HG02759 (cell line): ENCODE measurements around the gene BBC3.

Experiments
- ATAC-seq: cut with Tn5 transposase; IDR thresholded peaks from one replicate; pipeline ENCODE4 v1.9.1; 2021; ENCODE audit warnings: mild to moderate bottlenecking, moderate library complexity; ENCODE audit not compliant: unreplicated experiment

The BBC3 gene

DNA sequence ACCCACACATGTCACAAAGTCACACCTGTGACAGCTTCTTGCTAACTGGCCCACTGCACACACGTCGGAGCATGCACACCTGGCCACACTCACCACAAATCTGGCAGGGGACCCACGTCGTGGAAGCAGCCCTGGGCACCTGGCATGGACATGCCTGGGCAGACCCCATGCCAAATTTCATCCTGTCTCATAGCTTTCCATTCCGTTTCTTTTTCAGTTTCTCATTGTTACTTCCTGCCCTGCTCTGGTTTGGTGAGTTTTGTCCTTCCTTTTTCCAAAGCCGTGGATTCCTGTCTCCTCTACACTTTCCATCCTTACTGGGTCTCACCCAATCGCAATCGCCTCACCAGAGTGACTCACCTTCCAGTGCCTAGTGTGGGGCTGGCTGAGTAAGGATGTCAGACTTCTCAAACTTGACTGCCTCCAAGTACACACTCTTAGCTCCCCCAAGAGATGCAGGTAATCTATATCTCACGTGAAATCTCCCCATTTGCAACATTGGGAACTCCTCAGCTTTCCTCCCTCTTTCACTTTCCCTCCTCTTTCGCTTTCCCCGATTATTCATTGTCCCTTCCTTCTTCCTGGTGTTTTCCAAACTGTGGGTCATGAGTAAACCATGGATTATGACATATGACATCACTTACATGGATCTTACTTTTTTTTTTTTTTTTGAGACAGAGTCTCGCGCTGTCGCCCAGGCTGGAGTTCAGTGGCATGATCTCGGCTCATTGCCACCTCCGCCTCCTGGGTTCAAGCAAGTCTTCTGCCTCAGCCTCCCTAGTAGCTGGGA is 1.6 kb upstream of the BBC3 start:
- no peak for ATAC-seq

DNA sequence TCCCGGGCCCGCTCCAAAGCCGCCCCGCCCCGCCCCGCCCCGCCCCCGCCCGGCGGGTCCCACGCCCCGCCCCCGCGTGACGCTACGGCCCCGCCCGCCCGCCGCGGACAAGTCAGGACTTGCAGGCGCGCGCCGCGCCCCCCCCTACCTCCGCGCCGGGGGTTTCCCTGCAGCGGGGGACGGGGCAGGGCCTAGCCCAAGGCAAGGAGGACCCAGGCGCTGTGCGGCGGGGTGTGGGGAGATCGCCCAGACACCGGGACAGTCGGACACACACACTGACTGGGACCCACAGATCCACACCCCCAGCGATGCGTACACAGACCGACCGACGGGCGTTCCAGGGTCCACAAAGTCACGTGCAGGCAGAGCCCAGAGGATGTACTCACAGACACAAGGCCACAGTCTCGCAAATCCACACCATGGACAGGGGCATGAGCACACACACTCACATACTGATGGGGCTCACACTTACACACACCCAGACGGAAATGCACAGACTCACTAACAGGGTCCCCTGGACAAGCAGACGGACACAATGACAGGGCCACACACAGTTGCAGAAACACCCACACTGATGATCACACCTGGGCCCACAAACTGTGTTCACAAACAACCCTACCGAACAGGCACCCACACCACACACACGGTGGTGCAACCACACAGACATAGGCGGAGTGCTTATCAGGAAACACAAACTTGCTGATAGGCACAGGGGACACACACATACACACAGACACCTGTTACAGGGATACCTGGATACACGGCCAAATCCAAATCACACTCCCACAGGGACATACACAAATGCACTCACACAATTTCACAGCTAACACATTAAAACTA is 436 bp upstream of the BBC3 start:
- ATAC-seq = peak; percentile 41

DNA sequence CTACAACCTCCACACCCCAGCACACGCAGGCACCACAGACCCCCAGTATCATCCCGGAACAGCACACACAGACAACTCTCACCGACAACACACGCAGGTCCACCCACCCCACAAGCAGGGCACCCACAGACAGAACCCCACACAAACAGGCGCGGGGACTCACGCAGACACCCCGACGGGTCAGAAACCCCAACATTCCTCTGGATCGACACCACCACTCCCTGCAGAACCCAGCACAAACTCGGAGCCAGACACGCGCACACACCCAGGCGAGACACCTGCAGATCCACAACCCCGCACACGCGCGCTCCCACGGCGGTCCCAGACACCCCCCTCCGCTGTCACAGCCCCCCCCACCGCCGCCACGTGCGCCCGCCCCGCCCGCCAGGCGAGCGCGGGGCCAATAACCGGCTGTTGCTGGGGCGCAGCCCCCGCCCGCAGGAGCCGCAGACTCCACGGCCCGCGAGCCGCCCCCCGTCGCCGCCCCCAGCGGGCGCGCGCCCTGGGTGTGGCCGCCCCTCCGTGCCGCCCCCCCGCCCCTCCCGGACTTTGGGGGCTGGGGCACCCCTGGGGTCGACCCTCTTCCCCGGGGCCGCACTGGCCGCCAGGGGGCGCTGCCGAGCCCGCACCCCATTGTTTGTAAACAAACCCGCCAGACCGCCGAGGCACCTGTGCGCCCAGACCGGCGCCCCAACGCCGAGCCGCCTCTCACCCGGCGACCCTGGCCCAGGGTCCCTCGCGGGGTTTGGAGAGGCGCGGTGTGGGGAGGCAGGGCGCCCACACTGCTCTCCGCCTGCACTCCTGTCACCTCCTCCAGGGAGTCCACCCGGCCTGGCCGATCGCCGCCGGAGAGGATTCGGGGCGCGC is 712 bp downstream of the BBC3 start:
- ATAC-seq = peak; percentile 24

DNA sequence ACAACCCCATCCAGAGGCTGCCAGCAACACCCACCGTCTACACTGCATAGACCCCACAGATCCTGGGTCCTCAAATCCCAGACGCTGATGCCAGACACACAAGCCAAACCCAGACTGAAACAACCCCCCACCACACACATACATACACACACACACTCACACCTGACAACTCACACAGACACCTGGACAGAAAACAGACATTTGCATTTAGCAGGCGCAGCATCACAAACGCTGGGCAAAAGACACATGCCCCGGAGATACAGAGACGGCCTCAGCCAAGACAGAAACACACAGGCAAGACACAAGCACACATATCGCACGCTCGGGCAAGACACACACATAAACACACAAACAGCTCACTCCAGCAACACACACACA is 1.3 kb downstream of the BBC3 start:
- ATAC-seq = no peak

DNA sequence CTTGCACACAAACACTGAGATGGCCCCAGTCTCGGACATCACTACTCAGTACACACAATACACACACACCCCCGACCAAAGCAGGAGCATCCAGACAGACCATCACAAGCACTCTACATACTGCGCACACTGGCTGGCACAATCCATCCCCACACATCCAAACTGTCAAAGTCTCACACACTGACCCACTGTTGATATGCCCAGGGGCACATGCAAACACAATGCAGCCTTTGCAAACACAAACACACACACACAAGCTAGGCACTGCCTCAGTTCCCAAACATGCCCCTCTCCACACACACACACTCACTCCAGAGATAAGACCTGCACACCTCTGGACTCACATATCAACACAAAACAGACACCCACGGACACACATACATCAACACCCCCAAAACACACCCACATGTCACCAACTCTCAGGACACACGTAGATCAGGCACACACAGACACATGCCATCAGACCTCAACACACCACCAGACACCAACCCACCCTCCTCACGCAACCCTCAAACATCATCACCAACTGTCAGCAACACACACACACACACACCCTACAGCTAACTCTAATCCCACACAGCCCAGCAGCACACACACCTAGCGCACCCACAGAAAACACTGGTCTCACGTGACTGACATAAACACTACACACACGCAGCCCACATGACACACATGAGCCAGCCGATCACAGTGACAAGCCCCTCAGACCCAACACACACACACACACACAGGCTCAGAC is 1.9 kb downstream of the BBC3 start:
- ATAC-seq = no peak

DNA sequence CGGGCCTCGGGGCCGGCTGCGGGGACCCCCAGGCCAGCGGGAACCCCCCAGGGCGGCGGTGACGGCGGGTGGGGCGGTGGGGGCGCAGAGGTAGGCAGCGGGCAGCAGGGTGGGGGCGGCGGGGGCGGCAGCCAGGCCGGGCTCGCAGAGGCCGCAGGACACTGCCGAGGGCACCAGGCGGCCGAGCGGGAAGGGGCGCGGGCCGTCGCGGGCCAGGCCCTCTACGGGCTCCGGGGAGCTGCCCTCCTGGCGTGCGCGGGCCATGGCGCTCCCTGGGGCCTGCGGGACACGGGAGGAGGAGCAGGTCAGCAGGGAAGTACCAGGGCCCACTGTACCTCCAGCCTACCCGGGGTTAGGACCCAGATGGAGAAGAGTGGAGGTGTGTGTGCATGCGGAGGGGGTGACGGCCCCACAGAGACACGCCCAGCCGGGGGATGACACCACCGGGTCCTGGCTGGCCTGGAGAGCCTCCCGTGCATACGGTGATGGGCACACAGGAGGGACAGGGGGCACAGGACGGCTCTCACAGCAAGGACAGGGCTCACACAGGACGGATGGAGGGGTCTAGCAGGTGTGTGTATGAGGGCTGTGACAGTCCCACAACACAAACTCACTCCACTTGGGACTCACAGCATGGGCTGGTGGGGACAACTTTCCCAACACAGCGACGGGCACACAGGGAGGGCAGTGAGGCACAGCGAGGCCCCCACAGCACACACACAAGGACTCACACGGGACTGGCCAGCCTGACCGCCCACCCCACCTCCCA is 2.6 kb downstream of the BBC3 start:
- ATAC-seq = no peak

DNA sequence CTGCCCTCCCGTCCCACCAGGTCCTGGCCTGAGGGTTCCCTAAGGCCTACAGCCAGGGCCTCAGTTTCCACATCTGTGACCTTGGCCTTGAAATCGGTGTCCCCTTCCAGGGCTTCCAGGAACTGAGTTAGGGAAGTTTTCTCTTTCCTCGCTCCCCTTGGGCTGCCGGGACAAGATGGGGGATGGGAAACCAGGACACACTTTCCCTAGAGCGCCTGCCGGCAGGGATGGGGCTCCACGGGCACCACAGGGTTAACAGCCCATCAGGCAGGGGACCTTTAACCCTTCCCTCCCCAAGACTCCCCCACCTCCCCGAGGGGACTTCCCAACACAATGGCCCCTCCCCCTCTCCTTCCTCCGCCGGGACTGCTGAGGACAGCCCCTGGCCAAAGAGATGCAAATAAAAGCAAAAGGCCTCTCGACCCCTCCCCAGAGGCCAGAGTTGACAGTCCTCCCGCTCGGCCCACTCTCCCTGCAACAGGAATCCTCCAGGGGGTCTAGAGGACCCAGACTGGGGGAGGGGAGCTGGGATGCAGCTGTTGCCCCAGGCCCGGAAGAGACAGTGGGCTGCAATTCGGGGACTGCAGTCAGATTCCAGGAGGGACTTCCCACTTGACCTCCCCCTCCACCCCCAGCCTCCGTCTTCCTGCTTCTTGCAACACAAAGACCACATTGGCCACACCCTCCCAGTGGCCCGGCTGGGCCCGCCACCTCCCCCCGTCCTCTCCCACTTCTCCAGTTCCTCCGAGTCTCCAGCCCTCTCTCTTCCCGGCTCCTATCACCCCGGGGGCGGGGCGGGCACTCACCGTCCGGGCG is 3.4 kb downstream of the BBC3 start:
- ATAC-seq = no peak

DNA sequence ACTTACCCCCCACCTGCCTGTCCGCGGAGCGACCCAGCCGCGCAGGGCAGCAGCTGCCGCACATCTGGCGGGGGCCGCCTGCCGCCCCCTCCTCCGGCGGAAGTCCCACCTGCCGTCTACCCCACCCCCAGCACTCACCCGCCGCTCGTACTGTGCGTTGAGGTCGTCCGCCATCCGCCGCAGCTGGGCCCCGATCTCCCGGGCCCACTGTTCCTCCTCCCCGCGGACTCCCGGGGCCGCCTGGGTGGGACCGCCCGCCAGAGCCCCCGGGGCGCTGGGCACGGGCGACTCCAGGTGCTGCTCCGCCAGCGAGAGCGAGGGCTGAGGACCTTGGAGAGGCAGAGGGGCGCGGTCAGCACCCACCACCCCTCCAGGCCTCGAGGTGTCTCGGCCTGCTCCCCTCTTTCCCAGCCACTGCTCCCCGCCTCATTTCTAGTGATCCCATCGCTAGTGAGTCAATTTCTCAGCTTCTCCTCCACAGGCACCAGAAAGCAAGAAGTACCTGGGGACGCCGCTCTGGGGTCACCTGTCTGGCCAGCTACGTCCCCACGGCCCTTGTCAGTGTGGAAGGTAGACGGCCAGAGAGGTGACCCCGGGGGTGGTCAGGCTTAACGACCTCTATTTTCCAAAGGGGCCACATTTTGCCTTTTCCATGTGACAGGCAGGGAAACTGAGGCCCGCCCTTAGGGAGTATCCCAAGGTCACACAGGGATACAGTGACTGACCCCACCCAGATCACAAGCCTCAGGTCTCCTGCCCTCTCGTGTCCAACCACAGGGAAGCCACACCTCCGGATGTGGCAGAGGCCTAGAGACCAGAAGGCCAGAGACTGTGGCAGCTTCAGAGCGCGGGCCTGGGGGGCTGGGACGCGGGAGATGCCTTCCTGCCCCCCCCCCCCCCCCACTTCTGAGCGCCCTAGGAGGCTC is 4.3 kb downstream of the BBC3 start:
- ATAC-seq = peak; percentile 20

DNA sequence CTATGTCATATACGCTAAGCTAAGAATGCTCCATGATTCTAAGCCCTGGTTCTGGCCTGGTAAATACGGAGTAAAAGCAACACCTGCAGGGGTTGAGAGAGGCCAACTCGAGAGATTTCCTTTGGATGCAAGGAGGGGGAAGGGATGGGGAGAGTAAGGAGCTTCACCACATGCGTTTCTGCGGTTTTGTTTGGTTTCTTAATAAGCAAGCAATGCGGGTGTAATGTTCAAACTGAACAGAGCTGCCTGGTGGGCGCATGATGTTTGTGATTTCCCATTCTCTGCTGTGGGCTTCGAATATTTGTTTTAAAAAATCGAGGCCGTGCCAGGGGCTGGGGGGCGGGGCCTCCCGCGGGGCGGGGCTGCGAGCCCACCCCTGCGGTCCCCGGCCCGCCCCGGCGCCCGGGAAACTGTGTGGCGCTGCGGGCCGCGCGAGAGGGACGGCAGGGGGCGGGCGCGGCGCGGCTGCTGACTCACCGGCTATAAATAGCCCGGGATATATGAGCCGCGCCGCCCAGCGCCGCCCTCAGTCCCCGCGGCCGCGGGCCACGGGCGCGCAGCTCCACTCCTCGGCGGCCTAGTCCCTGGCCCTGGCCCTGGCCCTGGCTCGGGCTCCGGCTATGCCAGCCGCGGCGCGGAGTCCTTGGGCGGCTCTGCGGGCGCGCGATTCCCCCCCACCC is 5.1 kb downstream of the BBC3 start:
- ATAC-seq = peak; percentile 48

DNA sequence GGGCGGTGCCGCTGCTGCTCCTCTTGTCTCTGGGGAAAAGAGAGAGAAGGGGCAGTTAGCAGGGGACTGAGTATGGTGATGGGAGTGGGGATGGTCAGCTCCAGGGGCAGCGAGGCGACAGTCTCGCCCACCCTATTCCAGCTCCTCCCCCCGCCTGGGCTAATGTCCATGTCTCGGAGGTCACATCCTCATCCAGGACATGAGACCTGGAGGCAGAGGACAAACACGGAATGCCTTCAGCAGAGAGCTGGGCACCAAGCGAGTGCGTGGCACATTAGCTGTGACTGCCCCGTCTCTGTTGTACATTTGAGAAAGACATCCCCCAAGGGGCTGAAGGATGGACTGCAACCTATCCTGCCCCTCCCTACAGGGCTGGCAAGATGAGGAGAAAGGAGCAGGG is 9.1 kb downstream of the BBC3 start:
- ATAC-seq = no peak

DNA sequence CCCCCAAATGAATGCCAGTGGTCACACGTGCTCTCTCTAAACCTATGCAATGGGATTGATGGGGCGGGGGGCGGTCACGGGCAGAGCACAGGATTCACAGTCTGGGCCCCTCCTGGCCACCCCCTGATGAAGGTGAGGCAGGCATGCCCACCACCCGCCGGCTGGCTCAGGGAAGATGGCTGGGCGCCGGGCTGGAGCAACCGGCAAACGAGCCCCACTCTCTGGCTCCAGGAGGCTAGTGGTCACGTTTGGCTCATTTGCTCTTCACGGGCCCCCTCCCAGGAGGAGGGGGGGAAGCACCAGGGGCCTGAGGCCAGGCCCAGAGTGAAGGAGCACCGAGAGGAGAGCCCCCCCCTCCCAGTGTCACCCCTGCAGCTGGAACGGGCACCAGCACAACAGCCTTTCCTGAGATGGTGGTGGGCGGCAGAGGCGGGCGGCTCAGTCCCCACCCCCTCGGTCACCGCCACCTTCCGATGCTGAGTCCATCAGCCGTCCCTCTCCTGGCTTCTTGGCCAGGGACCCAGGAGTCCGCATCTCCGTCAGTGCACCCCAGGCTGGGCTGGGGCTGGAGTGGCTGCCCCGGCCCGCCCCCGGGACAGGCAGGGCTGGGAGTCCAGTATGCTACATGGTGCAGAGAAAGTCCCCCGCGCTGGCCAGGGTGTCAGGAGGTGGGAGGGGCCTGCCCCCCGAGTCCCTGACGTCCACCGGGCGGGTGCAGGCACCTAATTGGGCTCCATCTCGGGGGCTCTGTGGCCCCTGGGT is 9.7 kb downstream of the BBC3 start:
- no peak for ATAC-seq

DNA sequence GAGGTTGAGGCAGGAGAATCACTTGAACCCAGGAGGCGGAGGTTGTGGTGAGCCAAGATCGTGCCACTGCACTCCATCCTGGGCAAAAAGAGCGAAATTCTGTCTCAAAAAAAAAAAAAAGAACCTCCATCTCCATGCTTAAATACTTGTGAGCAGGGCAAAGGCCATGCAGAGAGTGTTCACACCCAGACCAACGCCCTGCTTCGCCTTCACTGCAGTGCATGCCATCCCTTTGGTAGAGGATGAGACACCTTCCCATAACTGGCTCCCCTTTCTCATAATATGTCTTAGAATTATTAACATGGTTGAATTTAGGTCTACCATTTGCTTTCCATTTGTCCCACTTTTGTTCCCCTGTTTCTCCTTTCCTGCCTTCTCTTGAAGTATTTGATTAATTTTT is 15.4 kb downstream of the BBC3 start:
- ATAC-seq = no peak

DNA sequence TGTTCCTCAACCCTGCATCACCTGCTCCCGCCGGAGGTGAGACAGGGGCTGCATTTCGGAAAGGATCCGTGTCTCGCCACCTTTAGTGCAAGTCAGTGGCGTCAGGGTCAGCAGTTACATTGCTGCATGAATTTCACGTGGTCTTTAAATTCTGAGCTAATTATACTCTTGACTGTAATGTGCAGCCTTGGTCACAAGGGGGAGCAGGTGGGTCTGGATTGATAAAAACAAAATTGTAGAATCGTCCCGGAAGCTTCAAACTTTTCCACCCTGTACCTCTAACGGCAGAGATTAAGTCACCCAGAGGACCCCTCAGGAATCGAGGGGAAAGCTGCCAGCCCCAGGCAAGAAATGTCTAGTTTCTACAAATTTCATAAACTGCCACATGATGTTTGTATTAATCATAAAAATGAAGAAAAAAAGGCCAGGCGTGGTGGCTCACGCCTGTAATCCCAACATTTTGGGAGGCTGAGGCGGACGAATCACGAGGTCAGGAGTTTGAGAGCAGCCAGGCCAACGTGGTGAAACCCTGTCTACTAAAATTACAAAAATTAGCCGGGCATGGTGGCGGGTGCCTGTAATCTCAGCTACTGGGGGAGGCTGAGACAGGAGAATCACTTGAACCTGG is 20.2 kb downstream of the BBC3 start:
- no peak for ATAC-seq

DNA sequence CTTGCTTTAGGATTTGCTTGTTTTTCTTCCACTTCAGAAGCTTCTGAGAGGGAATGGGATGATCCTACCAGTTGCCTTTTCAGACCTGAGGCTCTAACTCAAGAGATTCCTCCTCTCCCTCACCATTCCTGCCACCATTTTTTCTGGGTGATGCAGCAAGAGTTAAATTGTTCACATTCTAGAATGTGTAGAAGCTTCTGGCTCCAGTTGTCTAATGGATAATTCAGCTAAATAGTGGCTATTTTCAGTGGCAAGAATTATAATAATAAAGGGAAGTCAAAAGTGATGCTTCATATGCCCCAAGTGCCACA is 20.9 kb downstream of the BBC3 start:
- ATAC-seq = no peak

DNA sequence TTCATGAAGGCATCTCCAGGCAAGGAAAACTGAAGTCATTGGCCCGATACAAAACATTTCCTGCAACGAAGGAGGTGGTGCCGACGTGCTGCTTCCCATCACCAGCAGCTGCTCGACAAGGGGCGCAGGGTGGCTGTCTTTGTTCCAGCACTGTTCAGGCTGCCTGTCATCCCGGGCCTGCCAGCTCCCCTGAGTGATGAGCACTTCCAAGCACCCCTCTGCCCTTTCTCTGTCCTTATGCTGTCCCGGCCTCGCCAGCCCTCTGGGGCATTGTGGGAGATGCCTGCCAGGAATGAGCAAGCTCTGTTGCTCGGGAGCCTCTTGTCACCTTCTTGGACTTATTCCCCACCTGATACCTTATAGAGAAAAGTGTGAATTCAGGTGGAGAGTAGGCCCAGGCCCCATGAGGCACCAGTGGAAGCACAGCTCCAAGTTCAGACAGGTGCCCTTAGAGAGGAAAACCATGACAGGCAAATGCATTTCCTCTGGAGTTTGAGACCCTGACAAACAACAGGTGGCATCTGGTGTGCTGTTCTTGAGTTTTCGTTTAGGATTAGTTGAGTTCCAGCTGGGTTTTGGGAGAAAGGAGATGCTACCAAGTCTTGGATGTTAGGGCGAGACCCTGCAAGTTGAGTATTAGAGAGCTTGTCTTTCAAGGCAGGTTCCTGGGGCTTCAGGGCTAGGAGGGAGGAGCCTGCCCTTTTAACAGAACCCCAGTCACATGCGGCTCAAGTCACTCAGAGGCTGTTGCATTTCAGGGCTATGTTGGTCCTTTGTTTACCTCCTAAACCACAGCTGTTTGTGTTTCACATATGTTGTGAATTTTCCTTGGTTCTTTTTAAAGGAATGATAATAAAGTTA is 21.4 kb downstream of the BBC3 start:
- ATAC-seq = no peak

DNA sequence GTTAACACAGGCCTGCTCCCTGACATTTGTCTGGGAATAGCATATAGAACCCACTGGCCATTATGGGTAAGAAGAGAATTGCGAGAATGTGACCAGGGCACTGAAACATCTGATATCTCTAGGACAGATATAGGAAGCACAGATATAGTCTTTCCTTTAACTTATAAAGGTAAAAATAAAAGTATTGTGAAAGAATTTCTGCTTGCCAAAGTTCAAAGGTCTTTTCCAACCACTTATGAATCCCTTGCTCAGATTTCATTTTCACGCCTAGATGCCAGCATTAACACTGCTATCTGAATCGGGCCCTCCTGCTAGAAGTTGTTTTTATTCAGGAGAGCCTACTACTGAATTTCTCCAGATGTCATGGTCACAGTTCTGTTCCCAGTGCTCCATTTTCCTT is 27.7 kb downstream of the BBC3 start:
- no peak for ATAC-seq
